Spleen (tissue), 11 donors: ENCODE measurements around the gene HK3. TPM values are rescaled to one million over a fixed set of nuclear protein-coding genes. Genes with fewer than 3 reads are reported as not detected.

Source experiments
- DNase-seq: peaks from one replicate; pipeline ENCODE4 v3.0.0-alpha.2; 2020
- H3K27ac ChIP-seq, 8 donors: fragments of 200-600 bp; sonication (generic) in 7 of 8; 1 replicate in 4 of 8; 2 replicates in 4 of 8; pipeline versions ENCODE4 v1.5.0 to v1.8.0; 2016 to 2021; ENCODE audit warnings: inconsistent platforms in 4 of 8, mild to moderate bottlenecking in 4 of 8, moderate library complexity in 1 of 8
- H3K27me3 ChIP-seq, 7 donors: fragments of 200-600 bp; sonication (generic) in 6 of 7; replicated peaks in 1 of 7; 1 replicate in 4 of 7; 2 replicates in 3 of 7; pipeline versions ENCODE4 v1.5.0 to v1.8.0; 2016 to 2021; ENCODE audit warnings: inconsistent platforms in 3 of 7, mild to moderate bottlenecking in 1 of 7
- H3K36me3 ChIP-seq, 6 donors: fragments of 200-600 bp; sonication (generic) in 5 of 6; 1 replicate in 4 of 6; 2 replicates in 2 of 6; pipeline versions ENCODE4 v1.5.0 to v1.8.0; 2016 to 2021; ENCODE audit warnings: inconsistent platforms in 2 of 6
- H3K4me1 ChIP-seq, 6 donors: fragments of 200-600 bp; sonication (generic) in 5 of 6; 1 replicate in 3 of 6; 2 replicates in 3 of 6; pipeline versions ENCODE4 v1.5.0 to v1.8.0; 2016 to 2021; ENCODE audit warnings: inconsistent platforms in 3 of 6
- H3K4me3 ChIP-seq, 8 donors: fragments of 200-600 bp; sonication (generic) in 7 of 8; 1 replicate in 4 of 8; 2 replicates in 4 of 8; pipeline versions ENCODE4 v1.5.0 to v1.8.0; 2016 to 2021; ENCODE audit warnings: inconsistent platforms in 4 of 8, mild to moderate bottlenecking in 4 of 8, moderate library complexity in 2 of 8
- H3K9me3 ChIP-seq, 8 donors: fragments of 200-600 bp; sonication (generic) in 7 of 8; 1 replicate in 4 of 8; 2 replicates in 4 of 8; pipeline versions ENCODE4 v1.5.0 to v1.8.0; 2016 to 2021; ENCODE audit warnings: inconsistent platforms in 4 of 8
- POLR2A ChIP-seq, 3 donors: fragments of 450-650 bp; IDR thresholded peaks; one replicate each; pipeline ENCODE4 v1.5.1; 2017; ENCODE audit warnings: antibody characterized with exemption in 3 of 3, mild to moderate bottlenecking in 1 of 3
- POLR2AphosphoS5 ChIP-seq, 3 donors: sonication (generic); formaldehyde crosslinking; IDR thresholded peaks; one replicate each; pipeline ENCODE4 v1.5.1; 2017; ENCODE audit warnings: antibody characterized with exemption in 3 of 3
- WGBS, 5 donors: extraction: QIAGEN DNeasy Blood & Tissue Kit in 3 of 5; methylation state at CpG; one replicate each; pipeline versions ENCODE4 v1.1.5 to v1.1.7; 2013 to 2018; 5-methylcytosine and 5-hydroxymethylcytosine counted together
- intact Hi-C: fragments of 100-400 bp; cut with DNase I; formaldehyde crosslinking; loops from one replicate; pipeline ENCODE4 v1.15.0; 2023; ENCODE audit warnings: low total_unique reads
- polyA plus RNA-seq, 3 donors: library from polyadenylated mRNA; stranded (reverse); fragments of 200-250 nt; gene quantifications; one replicate each; pipeline ENCODE4 v1.2.1, GENCODE V29; 2013
- total RNA-seq, 7 donors: library from RNA; depleted of rRNA in 3 of 7; stranded (reverse); fragments of >200 nt in 3 of 7; fragmentation: NEBNext Ultra II Directional in 4 of 7; extraction: Animal tissue kit (Norgen Biotek cat#: 25700) in 4 of 7; gene quantifications; one replicate each; pipeline versions ENCODE4 v1.1.0 to v1.2.1, GENCODE V29; 2016 to 2021
- TF ChIP-seq, protein P1 (sequence below), 11 experiments: fragments of 200-600 bp in 7 of 11; fragments of 450-650 bp in 4 of 11; sonication (generic) in 4 of 11; IDR thresholded peaks in 8 of 11; conservative IDR thresholded peaks in 3 of 11; 1 replicate in 7 of 11; 2 replicates in 4 of 11; pipeline versions ENCODE4 v1.4.0 to v1.8.0; 2016 to 2021; ENCODE audit warnings: antibody characterized with exemption in 11 of 11, inconsistent platforms in 4 of 11, mild to moderate bottlenecking in 1 of 11
- donor health status: healthy with polysubstance abuse.
- donor health status: DM: no; HTN: no; CAD: no; lungs with moderate emphysema.
- donor health status: DM: no; HTN: no; CAD: no.
- donor health status: Bipolar disorder and iron deficiency.
- donor health status: healthy.
- donor health status: DM: no; HTN: no; CAD: no.
- donor health status: DM: yes; HTN: yes; CAD: no.

HK3 gene
- total and polyA plus RNA-seq, 10 donors: 38.8 to 369 (median 168) TPM

DNA sequence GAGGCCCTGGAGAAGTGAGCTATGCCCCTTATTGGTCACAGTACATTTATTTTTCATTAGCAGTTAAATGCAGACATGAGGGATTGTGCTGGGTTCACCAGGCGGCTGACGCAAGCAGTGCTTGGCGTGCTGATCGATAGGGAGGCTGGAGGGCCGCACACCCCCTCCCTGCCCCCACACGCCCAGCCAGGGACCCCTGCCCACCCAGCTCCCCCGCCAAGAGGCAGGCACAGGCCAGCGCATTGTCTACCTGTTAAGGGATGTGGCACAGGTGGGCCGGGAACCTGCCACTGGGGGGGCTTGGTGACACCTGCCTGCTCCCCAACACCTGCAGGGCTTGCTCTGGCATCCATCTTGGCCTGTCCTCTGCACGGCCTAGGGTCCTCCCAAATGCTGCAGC, 39.2 kb downstream of the HK3 start:
- 66 to 80% (median 70%) methylated on average over 2 to 10 of the region's 10 CpGs for WGBS, 5 donors
- H3K4me1 ChIP-seq: no peaks in the 10 kb centered on the region
- no peaks in the 10 kb centered on the region for H3K9me3 ChIP-seq
- intact Hi-C loops: no loop called here
- no peak overlapping the region for H3K27ac ChIP-seq
- TF ChIP-seq POLR2AphosphoS5 (IDR thresholded peaks at IDR 0.05): no peak
- TF ChIP-seq POLR2A (IDR thresholded peaks at IDR 0.05): no peak
- TF ChIP-seq, protein P1, sequence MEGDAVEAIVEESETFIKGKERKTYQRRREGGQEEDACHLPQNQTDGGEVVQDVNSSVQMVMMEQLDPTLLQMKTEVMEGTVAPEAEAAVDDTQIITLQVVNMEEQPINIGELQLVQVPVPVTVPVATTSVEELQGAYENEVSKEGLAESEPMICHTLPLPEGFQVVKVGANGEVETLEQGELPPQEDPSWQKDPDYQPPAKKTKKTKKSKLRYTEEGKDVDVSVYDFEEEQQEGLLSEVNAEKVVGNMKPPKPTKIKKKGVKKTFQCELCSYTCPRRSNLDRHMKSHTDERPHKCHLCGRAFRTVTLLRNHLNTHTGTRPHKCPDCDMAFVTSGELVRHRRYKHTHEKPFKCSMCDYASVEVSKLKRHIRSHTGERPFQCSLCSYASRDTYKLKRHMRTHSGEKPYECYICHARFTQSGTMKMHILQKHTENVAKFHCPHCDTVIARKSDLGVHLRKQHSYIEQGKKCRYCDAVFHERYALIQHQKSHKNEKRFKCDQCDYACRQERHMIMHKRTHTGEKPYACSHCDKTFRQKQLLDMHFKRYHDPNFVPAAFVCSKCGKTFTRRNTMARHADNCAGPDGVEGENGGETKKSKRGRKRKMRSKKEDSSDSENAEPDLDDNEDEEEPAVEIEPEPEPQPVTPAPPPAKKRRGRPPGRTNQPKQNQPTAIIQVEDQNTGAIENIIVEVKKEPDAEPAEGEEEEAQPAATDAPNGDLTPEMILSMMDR (IDR thresholded peaks at IDR 0.05 in 8 of 11, conservative IDR thresholded peaks at IDR 0.05 in 3 of 11): no peak
- H3K27me3 ChIP-seq: peaks cover 0 to 85% (median 33%) of the 10 kb centered on the region in 7 donors
- H3K36me3 ChIP-seq: no peaks in the 10 kb centered on the region
- H3K4me3 ChIP-seq: no peak overlapping the region
- no peak for DNase-seq

DNA sequence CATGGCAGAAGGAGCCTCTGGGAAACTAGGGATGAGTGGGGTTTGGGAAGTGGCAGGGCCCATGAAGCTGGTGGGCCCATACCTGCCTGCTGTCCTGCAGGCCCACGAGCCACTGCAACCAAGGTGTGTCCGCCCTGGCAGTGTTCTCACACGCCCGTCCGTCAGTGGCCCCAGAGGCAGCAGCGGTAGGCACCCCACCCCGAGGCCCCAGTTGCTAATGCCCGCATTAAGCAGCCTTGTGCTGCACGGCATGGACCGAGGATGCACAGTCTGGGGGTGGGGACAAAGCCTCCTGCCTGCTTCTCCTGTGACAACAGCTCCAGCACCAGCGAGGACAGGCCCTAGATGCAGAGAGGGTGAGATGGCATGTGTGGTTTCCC, 41.3 kb downstream of the HK3 start:
- DNase-seq: no peak
- Histone ChIP-seq H3K4me1 (no peaks in the 10 kb centered on the region), H3K36me3 (no peaks in the 10 kb centered on the region), H3K27ac (no peak overlapping the region), H3K27me3 (peaks cover 0 to 86% (median 17%) of the 10 kb centered on the region in 7 donors), H3K9me3 (no peaks in the 10 kb centered on the region), H3K4me3 (no peak overlapping the region)
- WGBS, 5 donors: 69 to 83% (median 81%) methylated on average over 9 to 11 of the region's 11 CpGs
- intact Hi-C loops: no loop called here
- no peak for TF ChIP-seq POLR2AphosphoS5 (IDR thresholded peaks at IDR 0.05)
- TF ChIP-seq POLR2A (IDR thresholded peaks at IDR 0.05): no peak
- TF ChIP-seq, protein P1 (IDR thresholded peaks at IDR 0.05 in 8 of 11, conservative IDR thresholded peaks at IDR 0.05 in 3 of 11): no peak

DNA sequence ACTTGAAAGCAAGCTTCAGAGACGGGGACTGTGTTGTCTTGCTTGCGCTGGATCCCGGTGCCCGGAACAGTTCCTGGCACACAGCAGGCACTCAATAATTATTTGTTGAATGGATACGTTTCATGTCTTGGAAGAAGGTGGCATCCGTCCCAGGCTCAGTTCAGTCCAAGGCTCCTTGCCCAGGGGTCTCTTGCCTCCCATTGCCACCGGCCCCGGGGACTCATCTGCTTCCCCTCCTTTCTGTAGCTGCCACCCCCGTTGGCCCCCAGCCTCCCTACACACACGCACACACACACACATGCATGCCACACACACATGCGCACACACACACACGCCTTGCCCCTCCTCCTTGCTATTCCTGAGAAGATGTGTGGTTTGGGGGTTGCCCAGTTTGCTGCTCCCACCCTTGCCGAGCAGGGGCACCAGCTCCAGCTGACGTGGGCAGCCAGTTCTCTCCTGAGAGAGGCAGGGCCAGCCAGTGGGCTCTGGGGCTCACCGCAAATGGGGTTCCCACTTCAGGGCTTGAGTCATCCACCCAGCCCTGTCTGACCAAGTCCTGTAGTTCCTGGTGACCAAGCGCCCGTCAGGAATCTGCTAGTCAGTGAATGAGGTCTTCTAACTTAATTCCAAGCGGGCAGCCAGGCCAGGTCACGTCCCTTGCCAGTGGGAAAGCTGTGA, 41.8 kb downstream of the HK3 start:
- no peaks in the 10 kb centered on the region for H3K4me1 ChIP-seq
- no peak overlapping the region for H3K4me3 ChIP-seq
- peaks cover 0 to 84% (median 11%) of the 10 kb centered on the region in 7 donors for H3K27me3 ChIP-seq
- H3K36me3 ChIP-seq: no peaks in the 10 kb centered on the region
- intact Hi-C loops: no loop called here
- no peak overlapping the region for H3K27ac ChIP-seq
- H3K9me3 ChIP-seq: no peaks in the 10 kb centered on the region
- 70 to 81% (median 72%) methylated on average over 16 to 19 of the region's 19 CpGs for WGBS, 5 donors
- TF ChIP-seq POLR2AphosphoS5 (IDR thresholded peaks at IDR 0.05) (no peak), POLR2A (IDR thresholded peaks at IDR 0.05) (no peak)
- TF ChIP-seq, protein P1 (IDR thresholded peaks at IDR 0.05 in 8 of 11, conservative IDR thresholded peaks at IDR 0.05 in 3 of 11): no peak
- DNase-seq: no peak

DNA sequence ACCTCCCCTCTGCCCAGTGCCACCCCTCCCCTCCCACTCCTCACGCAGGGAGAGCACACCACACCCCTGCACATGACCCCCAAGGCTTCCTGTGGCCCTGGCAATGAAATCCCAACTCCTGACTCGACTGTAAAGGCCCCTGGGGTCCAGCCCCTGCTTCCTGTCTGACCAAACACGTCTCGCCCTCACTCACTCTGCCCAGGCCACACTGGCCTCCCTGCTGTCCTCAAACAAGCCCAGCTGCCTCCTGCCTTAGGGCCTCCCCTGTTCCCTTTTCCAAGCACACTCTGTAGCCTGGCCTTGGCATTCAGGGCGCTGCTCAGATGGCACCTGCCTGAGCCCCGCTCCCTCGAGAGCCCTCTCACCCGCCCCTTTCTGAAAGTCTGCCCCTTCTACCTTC, 42.4 kb downstream of the HK3 start:
- Histone ChIP-seq H3K27me3 (peaks cover 0 to 81% (median 6%) of the 10 kb centered on the region in 7 donors), H3K27ac (no peak overlapping the region), H3K4me1 (no peaks in the 10 kb centered on the region), H3K4me3 (no peak overlapping the region), H3K9me3 (no peaks in the 10 kb centered on the region), H3K36me3 (no peaks in the 10 kb centered on the region)
- intact Hi-C loops: no loop called here
- no peak for DNase-seq
- WGBS, 5 donors: 43 to 58% (median 55%) methylated on average over 8 of the region's 8 CpGs
- TF ChIP-seq POLR2AphosphoS5 (IDR thresholded peaks at IDR 0.05) (no peak), POLR2A (IDR thresholded peaks at IDR 0.05) (no peak)
- TF ChIP-seq, protein P1 (IDR thresholded peaks at IDR 0.05 in 8 of 11, conservative IDR thresholded peaks at IDR 0.05 in 3 of 11): no peak
